A549 (cell line): ENCODE results near the gene CUX1.

ENCODE experiments used
- BCL3 ChIP-seq: fragments of >200 bp; sonication (Bioruptor Twin); formaldehyde crosslinking; IDR thresholded peaks from 3 replicates; pipeline ENCODE4 v1.6.1; 2016
- CHD4 ChIP-seq: fragments of 200-600 bp; sonication (generic); IDR thresholded peaks from 2 replicates; pipeline ENCODE4 v1.6.1; 2016; ENCODE audit warnings: antibody characterized with exemption, mild to moderate bottlenecking, borderline replicate concordance
- CTCF ChIP-seq: fragments of >200 bp; sonication (Bioruptor Twin); formaldehyde crosslinking; IDR thresholded peaks from 3 replicates; pipeline ENCODE4 v1.5.1; 2016

- TF ChIP-seq CTCF (no peak), BCL3 (no peak), CHD4 (no peak)
Observed at GRCh38 chr7:101772508-101773211, 44.8 kb upstream of the CUX1 start.
